Epidermal melanocyte (primary cell): ENCODE results near the gene GATAD2A.
A peak's percentile ranks its signal among the peaks of the same experiment; 100 is the strongest.

Source experiments
- DNase-seq: peaks from one replicate; pipeline ENCODE4 v3.0.0; 2011; ENCODE audit warnings: low spot score; ENCODE audit not compliant: insufficient read length

The GATAD2A gene

DNA sequence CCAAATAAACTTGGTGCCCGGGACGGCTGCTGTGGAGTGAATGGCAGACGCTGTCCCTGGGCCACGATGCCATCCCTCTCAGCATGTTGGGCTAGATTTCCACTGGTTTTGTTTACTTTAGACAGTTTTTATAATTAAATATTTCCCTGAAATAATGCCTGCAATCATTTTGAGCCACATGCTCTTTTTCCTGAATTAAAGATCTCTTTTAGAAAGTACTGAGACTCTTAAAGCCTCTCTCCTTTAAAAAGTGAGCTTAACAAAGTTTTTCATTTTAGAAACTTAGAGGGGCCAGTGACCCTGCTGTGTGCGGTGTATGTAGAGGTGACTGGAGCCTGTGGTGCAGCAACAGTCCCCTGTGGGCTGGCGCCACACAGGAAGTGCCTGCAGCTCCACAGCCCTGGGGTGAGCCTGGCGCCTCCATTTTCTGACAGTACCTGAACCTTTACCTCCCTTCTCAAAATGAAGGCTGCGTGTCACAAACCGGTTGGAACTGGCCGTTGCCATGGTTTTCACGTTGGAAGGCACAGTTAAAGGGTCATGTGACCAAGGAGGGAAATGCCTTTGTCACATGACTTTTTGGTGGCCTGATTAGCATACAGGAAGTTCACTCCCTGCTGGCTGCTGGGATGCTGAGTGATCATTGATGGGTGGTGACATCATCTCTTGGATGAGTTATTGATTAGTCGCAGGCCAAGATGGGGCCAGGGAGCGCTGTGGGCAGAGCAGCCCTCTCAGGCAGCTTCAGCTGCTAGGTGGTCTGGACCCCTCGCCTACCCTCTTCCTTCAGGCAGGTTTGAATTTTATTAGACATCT lies 83.6 kb downstream of the GATAD2A start:
- DNase-seq = peak; percentile 80

DNA sequence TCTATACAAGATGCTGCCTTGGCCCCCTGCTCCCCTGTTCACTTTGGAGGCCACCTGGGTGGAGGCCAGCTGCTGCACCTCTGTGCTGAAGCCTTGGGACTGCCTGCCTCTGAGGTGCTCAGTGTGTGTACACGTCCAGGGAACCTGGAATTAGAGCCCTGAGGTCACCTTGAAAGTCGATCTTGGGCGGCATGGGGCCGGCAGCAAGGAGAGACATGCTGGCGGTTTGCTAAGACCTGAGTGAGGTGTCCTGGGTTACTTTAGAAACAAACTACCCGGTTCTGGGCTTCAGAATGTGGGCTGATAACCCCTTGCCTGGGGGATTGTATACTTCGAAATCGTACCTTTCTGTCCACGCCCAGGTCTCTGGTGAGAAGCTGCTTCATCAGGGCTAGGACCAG lies 84.3 kb downstream of the GATAD2A start:
- no peak for DNase-seq

DNA sequence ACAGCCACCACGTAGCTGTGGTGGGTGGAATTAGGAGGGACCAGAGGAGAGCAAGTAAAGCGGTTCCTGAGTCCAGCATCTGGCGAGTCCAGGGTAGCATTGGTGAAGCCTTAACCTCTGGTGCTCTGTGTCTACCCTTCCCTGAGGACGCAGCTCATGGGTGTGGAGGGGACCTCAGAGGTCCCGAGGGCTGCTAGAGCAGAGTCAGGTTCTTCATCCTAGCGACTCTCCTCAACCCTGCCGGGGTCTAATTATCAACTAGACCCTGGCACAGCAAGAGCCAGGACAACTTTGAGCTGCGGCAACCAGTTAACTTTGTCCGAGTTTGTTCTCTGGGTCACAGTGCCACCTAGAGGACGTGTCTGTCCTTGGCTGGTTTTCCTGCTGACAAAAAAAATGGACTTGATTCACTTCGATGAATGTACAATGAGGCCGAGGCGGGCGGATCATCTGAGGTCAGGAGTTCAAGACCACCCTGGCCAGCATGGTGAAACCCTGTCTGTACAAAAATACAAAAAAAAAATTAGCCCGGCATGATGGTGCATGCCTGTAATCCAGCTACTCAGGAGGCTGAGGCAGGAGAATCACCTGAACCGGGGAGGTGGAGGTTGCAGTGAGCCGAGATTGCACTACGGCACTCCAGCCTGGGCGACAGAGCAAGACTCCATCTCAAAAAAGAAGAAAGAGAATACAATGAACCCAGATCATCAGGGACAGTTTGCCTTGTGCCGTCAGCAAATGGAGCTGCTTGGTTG lies 84.9 kb downstream of the GATAD2A start:
- DNase-seq = peak; percentile 95

DNA sequence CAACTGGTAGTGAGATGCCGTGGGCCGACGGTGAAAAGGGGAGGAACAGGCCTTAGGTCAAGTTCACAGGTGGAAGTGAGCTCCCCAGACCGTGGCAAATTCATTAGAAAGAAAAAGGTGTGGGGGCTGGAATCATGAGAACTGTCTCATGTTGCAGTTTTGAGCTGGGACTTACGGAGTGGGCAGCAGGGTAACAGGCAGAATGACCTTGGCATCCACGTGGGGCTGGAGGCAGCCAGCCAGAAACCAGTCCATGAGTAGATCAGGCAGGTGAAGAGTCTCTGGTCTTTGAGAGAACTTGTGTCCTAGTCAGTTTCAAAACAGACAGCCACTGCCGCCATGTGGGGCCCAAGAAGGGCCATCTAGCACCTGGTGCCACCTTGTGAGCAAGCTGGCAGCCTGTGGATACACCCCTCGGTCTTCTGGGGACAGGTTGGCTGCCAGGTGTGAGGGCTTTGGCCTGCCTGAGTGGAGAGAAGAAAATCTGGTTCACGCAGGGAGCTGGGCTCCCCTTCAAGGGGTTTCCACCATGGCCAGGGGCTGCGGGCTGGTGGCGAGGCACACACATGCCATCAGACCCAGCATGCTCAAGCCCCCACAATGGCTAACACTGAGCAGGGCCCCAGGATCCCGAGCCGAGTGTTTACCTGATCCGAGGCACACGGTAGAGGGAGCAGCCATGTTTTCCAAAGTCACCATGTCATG lies 86.0 kb downstream of the GATAD2A start:
- DNase-seq = no peak

DNA sequence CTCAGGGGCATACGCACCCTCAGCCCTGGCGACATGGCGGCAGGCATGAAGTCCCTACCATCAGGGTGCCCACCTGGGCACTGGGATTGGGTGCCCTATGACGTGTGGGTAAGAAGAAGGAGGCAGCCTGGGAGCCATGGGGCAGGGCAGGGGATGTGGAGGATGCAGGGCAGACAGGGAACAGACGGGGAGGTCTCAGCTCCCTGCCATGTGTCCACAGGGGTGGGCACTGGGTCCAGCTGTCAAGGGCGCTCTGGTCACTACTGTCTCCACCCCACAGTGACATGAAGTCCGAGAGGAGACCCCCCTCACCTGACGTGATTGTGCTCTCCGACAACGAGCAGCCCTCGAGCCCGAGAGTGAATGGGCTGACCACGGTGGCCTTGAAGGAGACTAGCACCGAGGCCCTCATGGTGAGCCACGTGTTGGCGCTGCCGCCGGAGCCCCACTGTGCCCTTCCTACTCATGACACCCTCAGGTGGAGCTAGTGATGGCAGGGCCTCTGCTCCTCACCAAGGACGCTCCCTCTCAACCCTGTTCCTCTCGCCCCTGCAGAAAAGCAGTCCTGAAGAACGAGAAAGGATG lies 86.6 kb downstream of the GATAD2A start:
- no peak for DNase-seq

DNA sequence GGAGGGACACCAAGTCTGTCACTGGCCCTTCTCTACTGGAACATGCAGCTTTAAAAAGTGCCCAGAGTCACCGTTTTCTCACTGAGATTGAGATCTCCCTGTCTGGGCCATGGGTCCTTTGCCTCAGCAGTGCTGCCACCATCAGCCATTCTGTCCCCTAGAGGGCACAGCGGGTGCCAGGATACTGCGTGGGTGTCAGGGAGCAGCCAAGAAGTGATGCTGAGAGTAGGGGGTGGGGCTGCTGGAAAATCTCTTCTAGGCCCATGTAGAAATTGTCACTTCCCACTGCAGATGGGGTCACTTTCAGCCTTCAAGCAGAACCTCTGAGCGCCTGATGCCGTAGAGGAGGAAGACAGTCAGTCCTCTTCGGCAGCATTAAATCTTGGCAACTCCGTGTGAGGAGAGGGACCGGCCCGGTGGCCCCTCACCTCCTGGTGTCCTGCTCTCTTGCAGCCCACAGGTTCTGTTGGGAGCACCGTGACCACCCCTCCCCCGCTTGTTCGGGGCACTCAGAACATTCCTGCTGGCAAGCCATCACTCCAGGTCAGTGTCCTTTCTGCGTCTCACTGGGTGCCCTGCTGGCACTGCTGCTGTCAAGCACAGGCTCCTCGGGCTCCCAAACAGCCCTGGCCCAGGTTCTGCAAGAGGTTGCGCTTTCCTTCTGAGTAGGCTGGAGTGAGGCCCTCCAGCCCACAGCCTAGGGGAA lies 88.5 kb downstream of the GATAD2A start:
- DNase-seq = no peak

DNA sequence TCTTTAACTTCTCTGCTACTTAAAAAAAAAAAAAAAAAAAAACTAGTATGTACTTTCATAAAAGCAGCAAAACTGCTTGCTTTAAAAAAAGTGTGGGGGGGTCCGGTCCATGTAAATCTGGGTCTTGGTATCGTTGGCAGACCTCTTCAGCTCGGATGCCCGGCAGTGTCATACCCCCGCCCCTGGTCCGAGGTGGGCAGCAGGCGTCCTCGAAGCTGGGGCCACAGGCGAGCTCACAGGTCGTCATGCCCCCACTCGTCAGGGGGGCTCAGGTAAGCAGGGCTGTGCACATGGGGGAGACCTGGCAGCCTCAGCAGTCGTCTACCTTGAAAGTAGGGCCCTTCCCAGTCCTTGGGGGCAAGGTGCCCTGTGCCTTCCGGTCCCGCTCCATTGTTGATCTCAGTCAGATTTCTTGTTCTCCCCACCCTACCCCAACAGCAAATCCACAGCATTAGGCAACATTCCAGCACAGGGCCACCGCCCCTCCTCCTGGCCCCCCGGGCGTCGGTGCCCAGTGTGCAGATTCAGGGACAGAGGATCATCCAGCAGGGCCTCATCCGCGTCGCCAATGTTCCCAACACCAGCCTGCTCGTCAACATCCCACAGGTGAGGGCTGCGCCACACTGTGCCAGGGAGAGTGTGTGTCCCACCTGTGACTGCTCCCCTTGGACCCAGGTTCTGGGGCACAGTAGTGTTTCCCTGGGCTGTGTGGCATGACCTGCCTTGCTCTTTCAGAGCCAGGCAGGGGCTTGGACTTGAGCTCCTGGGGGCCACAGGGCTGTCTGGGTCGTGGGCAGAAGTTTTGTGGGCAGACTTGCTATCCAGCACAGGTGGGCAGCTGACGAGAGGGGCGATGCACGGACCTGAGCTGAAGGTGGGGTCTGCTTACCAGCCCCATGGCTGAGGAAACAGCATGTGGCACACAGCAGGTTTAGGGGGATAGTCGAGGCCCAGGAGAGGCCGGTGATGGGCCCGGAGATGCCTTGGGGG lies 90.4 kb downstream of the GATAD2A start:
- DNase-seq = no peak

DNA sequence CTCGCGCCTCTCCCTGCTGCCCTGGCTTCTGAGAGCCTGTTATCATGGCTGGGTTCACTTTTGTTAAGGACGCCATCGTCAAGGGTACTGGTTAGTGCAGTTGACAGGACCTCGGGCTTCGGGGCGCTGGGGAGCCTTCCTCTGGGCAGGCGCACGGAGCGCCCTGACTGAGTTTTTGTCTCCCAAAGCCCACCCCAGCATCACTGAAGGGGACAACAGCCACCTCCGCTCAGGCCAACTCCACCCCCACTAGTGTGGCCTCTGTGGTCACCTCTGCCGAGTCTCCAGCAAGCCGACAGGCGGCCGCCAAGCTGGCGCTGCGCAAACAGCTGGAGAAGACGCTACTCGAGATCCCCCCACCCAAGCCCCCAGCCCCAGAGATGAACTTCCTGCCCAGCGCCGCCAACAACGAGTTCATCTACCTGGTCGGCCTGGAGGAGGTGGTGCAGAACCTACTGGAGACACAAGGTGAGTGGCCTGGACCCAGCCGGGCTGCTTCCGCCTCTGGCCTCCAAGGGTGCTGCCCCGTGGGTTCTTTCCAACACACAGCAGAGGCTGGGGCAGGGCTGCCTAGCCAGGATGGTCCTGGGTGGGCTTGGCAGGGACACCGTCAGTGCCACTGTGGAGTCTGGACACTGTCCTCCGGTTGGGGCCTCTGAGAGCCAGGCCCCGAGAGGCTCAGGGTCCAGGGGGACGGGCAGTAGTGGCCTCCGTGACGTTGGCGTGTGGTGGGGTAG lies 92.9 kb downstream of the GATAD2A start:
- no peak for DNase-seq

DNA sequence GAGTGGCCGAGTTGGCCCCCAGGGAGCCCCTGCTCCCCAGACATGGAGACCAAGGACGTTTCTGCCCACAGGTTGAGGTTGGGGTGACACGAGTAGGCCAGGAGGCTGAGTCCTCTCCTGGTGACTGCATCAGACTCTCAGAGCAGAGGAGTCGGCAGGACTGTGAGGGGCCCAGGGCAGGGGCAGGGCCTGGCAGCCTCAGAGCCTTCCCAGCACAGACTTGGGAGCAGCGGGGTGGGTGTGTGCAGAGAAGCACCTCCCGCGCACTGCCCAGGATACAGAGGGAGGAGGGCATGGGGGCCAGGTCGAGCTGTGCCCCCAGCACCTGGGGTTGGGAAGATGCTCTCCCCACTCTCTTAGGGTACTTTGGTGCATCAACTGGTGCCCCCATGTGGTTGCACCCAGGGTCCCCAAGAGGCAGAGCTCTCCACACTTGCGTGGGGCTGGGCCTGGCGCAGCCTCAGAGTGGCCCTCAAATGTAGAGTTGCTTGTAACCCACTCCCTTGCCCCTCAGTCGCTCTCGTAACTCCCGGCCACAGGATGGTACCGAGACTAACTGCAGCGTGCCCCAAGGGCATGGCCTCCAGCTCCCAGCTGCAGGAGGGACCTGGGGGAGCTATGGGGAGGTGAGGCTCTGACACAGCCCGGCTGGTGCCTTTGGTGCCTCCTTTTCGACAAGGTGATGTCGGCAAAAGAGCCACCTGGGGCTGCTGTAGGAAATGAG lies 94.0 kb downstream of the GATAD2A start:
- no peak for DNase-seq

DNA sequence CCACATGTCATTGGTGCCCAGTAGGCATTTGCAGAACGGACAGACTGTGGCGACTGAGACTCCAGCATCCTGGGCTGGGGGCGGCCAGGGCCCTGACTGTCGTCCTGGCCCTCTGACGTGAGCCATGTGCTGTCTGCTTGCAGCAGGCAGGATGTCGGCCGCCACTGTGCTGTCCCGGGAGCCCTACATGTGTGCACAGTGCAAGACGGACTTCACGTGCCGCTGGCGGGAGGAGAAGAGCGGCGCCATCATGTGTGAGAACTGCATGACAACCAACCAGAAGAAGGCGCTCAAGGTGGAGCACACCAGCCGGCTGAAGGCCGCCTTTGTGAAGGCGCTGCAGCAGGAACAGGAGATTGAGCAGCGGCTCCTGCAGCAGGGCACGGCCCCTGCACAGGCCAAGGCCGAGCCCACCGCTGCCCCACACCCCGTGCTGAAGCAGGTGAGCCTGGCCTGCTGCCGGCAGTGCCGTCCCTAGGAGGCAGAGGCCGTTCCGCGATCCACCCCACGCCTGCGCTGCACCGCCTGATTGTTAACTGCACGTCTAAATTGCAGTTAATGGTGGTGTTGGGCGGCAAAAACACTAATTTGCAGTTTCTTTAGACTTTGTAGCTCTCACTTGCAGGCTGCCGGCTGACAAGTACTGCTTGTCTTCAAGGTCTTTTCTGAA lies 95.6 kb downstream of the GATAD2A start:
- no peak for DNase-seq

DNA sequence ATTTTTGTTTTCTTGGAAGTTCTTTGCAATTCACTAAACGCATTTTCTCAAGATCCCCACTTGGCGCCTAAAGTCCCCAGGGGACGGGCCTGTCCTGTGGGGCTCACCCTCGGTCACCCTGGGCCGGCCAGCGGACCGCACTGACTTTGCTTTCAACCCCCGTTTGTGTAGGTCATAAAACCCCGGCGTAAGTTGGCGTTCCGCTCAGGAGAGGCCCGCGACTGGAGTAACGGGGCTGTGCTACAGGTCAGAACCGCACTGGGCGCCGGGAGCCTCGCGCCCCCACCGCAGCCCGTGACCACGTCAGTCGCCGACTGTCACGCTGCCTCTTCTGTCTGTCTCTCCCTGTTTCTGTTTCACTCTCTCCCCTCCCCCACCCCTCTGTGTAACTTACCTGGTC lies 96.3 kb downstream of the GATAD2A start:
- DNase-seq = no peak

DNA sequence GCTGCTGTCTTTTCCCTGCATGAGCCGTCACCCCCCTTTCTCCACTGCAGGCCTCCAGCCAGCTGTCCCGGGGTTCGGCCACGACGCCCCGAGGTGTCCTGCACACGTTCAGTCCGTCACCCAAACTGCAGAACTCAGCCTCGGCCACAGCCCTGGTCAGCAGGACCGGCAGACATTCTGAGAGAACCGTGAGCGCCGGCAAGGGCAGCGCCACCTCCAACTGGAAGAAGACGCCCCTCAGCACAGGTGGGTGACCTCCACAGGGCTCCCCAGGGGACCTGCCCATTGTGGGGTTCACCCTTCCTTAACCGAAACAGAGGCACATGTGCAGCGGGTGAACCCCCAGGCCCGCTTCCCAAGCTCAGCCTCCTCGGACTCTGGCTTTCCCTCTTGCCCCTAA lies 96.8 kb downstream of the GATAD2A start:
- DNase-seq = no peak

DNA sequence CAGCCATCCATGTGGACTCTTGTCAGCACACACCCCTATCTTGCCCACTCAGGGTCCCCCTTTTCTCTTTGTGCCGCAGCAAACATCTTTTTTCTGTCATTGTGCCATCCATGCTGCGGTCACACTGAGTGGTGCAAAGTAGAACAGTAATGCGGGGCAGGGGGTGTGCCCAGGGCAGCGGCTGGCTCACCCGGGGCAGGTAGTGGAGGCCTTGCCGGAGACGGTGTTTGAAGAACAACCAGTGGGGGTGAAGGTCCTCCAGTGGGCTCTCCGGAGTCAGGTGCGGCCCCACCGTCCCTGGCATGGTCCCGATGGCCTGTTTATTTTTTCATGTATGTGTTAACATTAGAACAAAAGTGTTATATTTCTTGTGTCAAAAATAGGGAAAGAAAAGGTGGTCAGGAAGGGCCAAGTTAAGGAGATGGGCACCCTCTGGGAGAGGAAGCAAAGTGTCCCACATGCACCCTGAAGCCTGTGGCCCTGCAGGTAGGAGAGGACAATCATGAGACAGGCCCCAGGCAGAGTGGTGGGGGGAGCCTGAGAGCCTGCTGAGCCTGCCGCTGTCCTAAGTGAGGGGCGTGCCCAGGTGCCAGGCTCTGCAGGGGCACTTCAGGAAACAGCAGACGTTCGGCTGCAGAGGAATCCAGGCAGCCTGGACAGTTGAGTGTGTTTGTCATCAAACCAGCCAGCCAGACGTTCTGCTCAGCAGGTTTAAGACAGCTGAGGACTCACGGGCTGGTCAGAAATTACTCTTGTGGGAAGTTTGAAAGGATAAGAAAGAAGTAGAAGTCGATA lies 97.5 kb downstream of the GATAD2A start:
- DNase-seq = no peak

DNA sequence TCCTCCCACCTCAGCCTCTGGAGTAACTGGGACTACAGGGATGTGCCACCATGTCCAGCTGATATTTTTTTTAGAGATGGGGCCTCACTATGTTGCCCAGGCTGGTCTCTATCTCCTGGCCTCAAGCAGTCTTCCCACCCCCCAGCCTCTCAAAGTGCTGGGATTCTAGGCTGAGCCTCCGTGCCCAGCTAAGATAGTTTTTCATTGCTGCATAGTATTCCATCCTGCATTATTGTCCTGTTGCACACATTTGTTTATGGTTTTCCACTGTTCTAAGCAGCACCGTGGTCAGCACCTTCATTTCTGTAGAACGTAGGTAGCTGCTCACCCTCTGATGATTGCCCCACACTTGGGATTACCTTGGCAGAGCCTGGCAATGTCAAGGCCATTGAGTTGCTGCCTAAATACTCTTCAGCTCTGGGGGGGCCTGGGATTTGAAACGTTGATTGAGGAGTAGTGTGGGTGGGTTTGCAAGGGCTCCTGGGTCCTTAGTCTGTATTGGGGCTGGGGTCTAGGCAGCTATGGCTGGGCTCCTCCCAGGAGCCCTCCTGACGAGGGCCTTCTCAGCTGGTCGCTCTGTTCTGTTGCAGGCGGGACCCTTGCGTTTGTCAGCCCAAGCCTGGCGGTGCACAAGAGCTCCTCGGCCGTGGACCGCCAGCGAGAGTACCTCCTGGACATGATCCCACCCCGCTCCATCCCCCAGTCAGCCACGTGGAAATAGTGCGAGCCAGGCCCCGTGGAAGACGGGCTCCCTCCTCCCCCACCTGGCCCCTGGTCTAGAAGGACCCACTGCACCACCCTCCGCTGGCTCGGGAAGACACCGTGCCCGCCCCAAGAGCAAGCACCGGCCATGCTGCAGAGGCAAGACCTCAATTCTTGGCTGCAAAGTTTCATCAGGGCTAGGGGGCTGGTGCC lies 99.5 kb downstream of the GATAD2A start:
- DNase-seq = no peak

DNA sequence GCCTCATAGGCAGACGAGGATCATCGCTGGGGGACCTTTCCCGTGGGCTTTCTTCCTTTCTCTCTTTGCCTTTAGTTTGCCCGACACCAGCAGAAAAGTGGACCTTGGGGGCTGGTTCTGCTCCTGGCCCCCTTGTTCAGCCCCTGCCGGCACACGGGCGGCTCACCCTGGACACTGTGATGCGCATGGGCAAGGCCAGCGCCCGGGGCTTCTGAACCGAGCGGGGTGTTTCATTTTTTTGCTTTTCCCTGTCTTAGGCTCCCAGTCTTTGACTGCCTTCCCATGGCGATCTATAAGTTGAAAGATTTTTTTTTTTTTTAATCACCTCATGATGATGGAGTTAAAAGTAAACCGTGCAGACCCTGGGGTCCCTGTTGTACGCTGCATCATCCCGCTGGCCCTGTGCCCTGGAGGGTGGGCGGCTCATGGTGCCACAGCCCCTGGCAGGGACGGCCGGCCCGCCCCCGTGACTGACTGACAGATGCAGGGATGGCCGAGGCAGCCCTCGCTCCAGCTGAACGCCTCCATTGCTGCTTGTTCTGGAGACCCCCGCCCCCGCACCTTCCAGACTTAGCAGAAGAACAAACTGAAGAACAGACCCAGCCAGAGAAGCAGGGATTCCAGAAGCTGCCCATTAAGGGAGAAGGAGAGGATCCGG lies 100.3 kb downstream of the GATAD2A start:
- no peak for DNase-seq

DNA sequence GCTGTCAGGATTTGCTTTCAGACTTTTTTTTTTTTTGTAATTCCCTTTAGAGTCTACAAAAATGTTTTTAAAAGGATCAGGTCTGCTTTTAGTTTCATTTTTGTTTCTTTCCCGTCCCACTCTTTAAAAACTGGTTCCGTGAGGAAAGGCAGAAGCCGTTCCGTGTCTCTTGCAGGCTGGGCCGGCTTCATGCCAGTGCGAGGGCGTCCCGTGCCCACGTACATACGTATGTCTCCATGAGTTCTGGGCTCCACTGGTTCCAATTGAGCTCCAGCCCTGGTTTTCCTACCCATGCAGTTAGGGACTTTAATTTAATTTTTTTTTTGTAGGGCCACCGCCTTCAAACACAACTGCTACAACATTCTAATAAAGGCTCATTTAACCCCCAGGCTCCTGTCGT lies 101.1 kb downstream of the GATAD2A start:
- no peak for DNase-seq
